ENCODE data around the gene CYP1A2.

DNA sequence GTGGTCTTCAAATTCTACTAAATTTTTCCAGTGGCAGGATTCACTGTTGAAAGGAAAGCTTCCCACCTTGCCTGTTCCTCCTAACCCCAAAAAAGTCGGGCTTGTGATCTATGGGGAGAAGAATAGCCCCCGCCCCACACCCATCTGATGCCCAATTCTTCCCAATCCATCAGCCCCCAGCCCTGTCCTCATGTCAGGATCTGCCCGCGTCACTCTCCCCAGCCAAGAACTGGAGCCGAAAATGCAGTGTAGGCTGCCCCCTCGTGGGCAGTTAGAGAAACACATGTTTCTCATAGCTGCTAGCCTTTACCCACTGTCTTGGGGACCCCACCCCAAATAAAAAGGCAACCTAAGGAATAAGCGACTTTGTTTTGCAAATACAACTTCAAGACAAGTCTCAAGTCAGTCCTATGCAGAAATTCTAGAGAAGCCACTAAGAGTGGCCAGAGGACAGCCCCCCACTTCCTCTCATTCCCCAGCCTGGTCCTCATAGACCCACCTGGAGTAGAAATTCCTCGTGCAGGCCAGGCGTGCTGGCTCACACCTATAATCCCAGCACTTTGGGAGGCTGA, 20.2 kb downstream of the CYP1A2 start:
- no peak for TF ChIP-seq POLR2A (IDR thresholded peaks at IDR 0.05)
- TF ChIP-seq, protein P1, sequence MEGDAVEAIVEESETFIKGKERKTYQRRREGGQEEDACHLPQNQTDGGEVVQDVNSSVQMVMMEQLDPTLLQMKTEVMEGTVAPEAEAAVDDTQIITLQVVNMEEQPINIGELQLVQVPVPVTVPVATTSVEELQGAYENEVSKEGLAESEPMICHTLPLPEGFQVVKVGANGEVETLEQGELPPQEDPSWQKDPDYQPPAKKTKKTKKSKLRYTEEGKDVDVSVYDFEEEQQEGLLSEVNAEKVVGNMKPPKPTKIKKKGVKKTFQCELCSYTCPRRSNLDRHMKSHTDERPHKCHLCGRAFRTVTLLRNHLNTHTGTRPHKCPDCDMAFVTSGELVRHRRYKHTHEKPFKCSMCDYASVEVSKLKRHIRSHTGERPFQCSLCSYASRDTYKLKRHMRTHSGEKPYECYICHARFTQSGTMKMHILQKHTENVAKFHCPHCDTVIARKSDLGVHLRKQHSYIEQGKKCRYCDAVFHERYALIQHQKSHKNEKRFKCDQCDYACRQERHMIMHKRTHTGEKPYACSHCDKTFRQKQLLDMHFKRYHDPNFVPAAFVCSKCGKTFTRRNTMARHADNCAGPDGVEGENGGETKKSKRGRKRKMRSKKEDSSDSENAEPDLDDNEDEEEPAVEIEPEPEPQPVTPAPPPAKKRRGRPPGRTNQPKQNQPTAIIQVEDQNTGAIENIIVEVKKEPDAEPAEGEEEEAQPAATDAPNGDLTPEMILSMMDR (IDR thresholded peaks at IDR 0.05) = peak in 1 of 3 donors; percentile 68
